Suppressor macrophage (primary cell): Measurements from ENCODE around the gene NUMBL.
"Not testable (repeated sequence)": the region's sequence is repeated elsewhere in the genome, so short reads cannot be mapped to it uniquely, and the experiment has no call there.

Experiments
- DNase-seq, 4 experiments: peaks; one replicate each; pipeline ENCODE4 v3.0.0-alpha.2; 2020 to 2022

Gene NUMBL

GRCh38 chr19:40662925-40663694 lies 27.3 kb downstream of the NUMBL start:
- peak; percentile 89 to 94 (median 92) for DNase-seq

GRCh38 chr19:40661616-40662015 lies 28.8 kb downstream of the NUMBL start:
- DNase-seq = no peak

GRCh38 chr19:40659566-40659965 lies 30.9 kb downstream of the NUMBL start:
- DNase-seq = no peak

- no peak for DNase-seq
Observed at GRCh38 chr19:40659116-40659515, 31.3 kb downstream of the NUMBL start.

GRCh38 chr19:40658031-40658430 lies 32.4 kb downstream of the NUMBL start:
- no peak for DNase-seq

- not testable (repeated sequence) for DNase-seq
Observed at GRCh38 chr19:40655684-40656083, 34.8 kb downstream of the NUMBL start.

GRCh38 chr19:40652303-40652702 lies 38.1 kb downstream of the NUMBL start:
- DNase-seq = not testable (repeated sequence)

- no peak for DNase-seq
Observed at GRCh38 chr19:40650749-40651305, 39.6 kb downstream of the NUMBL start.

- DNase-seq = not testable (repeated sequence)
Observed at GRCh38 chr19:40649903-40650675, 40.4 kb downstream of the NUMBL start.

GRCh38 chr19:40646743-40647254 lies 43.7 kb downstream of the NUMBL start:
- no peak for DNase-seq

GRCh38 chr19:40642757-40643305 lies 47.6 kb downstream of the NUMBL start:
- no peak for DNase-seq

- DNase-seq = no peak
Observed at GRCh38 chr19:40642051-40642706, 48.3 kb downstream of the NUMBL start.

- no peak for DNase-seq
Observed at GRCh38 chr19:40641281-40641680, 49.2 kb downstream of the NUMBL start.

GRCh38 chr19:40640744-40641143 lies 49.7 kb downstream of the NUMBL start:
- DNase-seq = peak in 2 of 4 experiments; percentile 24 to 32

GRCh38 chr19:40639638-40639982 lies 50.8 kb downstream of the NUMBL start:
- no peak for DNase-seq

GRCh38 chr19:40638327-40638726 lies 52.1 kb downstream of the NUMBL start:
- no peak for DNase-seq

GRCh38 chr19:40633207-40633606 lies 57.2 kb downstream of the NUMBL start:
- no peak for DNase-seq

- DNase-seq = no peak
Observed at GRCh38 chr19:40632311-40633036, 58.0 kb downstream of the NUMBL start.

- DNase-seq = no peak
Observed at GRCh38 chr19:40630571-40631160, 59.8 kb downstream of the NUMBL start.

- DNase-seq = no peak
Observed at GRCh38 chr19:40629346-40629745, 61.1 kb downstream of the NUMBL start.

GRCh38 chr19:40627486-40628279 lies 62.8 kb downstream of the NUMBL start:
- no peak for DNase-seq
